ENCODE results near the gene SCAPER.

DNA sequence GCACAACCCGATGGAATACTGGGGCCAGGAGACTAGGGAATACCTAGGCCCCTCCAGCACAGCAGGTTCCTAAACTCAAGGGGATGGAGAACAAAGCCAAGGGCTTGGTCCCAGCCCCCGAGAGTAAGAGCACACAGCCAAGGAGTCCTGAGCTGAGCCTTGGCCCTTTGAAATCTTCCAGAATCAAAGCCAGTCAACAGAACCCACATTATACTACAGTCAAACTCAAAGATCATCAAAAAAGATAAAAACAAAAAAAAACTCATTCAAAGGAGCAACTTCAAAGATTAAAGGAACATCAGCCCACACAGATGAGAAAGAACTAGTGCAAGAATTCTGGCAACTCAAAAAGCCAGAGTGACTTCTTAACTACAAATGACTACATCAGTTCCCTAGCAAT lies 351.6 kb downstream of the SCAPER start:
- TF ChIP-seq POLR2A (IDR thresholded peaks at IDR 0.05; ENCODE audit: low read length), result no peak
- TF ChIP-seq GATA1 (IDR thresholded peaks at IDR 0.05; ENCODE audit: low read depth, low read length), result no peak
